Liver (tissue), 9 donors: ENCODE measurements around the gene NUDT9. TPM values are rescaled to one million over a fixed set of nuclear protein-coding genes. Genes with fewer than 3 reads are reported as not detected.
A peak's percentile ranks its signal among the peaks of the same experiment; 100 is the strongest.
"Not testable (repeated sequence)": the region's sequence is repeated elsewhere in the genome, so short reads cannot be mapped to it uniquely, and the experiment has no call there.

Experiments
- DNase-seq: peaks from one replicate; pipeline ENCODE4 v3.0.0-alpha.2; 2017; ENCODE audit warnings: low spot score
- H3K27ac ChIP-seq, 2 donors: one replicate each; pipeline ENCODE4 v1.7.0; 2013; ENCODE audit warnings: inconsistent platforms in 2 of 2, low read length in 2 of 2, control low read depth in 1 of 2, low read depth in 1 of 2, mild to moderate bottlenecking in 1 of 2
- H3K27me3 ChIP-seq, 4 donors: one replicate each; pipeline versions ENCODE4 v1.6.1 to v1.7.0; 2013; ENCODE audit warnings: low read length in 3 of 4, inconsistent platforms in 1 of 4, mild to moderate bottlenecking in 1 of 4, moderate library complexity in 1 of 4; ENCODE audit not compliant: control insufficient read depth in 4 of 4, insufficient read depth in 4 of 4
- H3K36me3 ChIP-seq, 4 donors: one replicate each; pipeline versions ENCODE4 v1.6.1 to v1.7.0; 2013; ENCODE audit warnings: low read length in 3 of 4, mild to moderate bottlenecking in 3 of 4, low read depth in 1 of 4, moderate library complexity in 1 of 4; ENCODE audit not compliant: control insufficient read depth in 4 of 4, insufficient read depth in 3 of 4
- H3K4me1 ChIP-seq, 4 donors: one replicate each; pipeline versions ENCODE4 v1.6.1 to v1.7.0; 2013; ENCODE audit warnings: low read length in 3 of 4, mild to moderate bottlenecking in 3 of 4, moderate library complexity in 1 of 4; ENCODE audit not compliant: control insufficient read depth in 4 of 4, insufficient read depth in 4 of 4
- H3K4me3 ChIP-seq, 3 donors: one replicate each; pipeline versions ENCODE4 v1.6.1 to v1.7.0; 2013; ENCODE audit warnings: low read length in 3 of 3, control low read depth in 1 of 3, low read depth in 1 of 3, mild to moderate bottlenecking in 1 of 3
- H3K9ac ChIP-seq, 2 donors: one replicate each; pipeline ENCODE4 v1.7.0; 2013; ENCODE audit warnings: low read length in 2 of 2, mild to moderate bottlenecking in 2 of 2, moderate library complexity in 2 of 2, control low read depth in 1 of 2, low read depth in 1 of 2
- H3K9me3 ChIP-seq, 4 donors: one replicate each; pipeline versions ENCODE4 v1.6.1 to v1.7.0; 2013; ENCODE audit warnings: low read length in 3 of 4; ENCODE audit not compliant: control insufficient read depth in 4 of 4
- ATF3 ChIP-seq: IDR thresholded peaks from 2 replicates; pipeline ENCODE4 v1.6.1; 2016; ENCODE audit warnings: antibody characterized with exemption
- FOXA1 ChIP-seq: IDR thresholded peaks from 2 replicates; pipeline ENCODE4 v1.6.1; 2016; ENCODE audit warnings: antibody characterized with exemption
- RAD21 ChIP-seq, 2 donors: IDR thresholded peaks; 2 replicates each; pipeline ENCODE4 v1.6.1; 2016; ENCODE audit warnings: antibody characterized with exemption in 2 of 2, mild to moderate bottlenecking in 2 of 2
- REST ChIP-seq: IDR thresholded peaks from 2 replicates; pipeline ENCODE4 v1.6.1; 2016; ENCODE audit warnings: antibody characterized with exemption, mild to moderate bottlenecking
- RXRA ChIP-seq, 2 donors: IDR thresholded peaks; 2 replicates each; pipeline ENCODE4 v1.6.1; 2017 to 2018; ENCODE audit warnings: antibody characterized with exemption in 2 of 2, mild to moderate bottlenecking in 1 of 2
- YY1 ChIP-seq: IDR thresholded peaks from 2 replicates; pipeline ENCODE4 v1.6.1; 2016; ENCODE audit warnings: antibody characterized with exemption, mild to moderate bottlenecking
- WGBS: extraction: QIAGEN DNeasy Blood & Tissue Kit; methylation state at CpG from one replicate; pipeline ENCODE4 v1.1.7; 2013; 5-methylcytosine and 5-hydroxymethylcytosine counted together
- polyA plus RNA-seq, 2 donors: library from polyadenylated mRNA; stranded (reverse) in 1 of 2; unstranded in 1 of 2; fragments of 200-250 nt in 1 of 2; fragments of >200 nt in 1 of 2; fragmentation: Nextera tagmentation in 1 of 2; extraction: Ambion mirVana in 1 of 2; gene quantifications; one replicate each; pipeline versions ENCODE4 v1.2.1 to v1.2.3, GENCODE V29; 2013 to 2015
- total RNA-seq, 2 donors: library from RNA; depleted of rRNA; stranded (reverse); fragments of >200 nt; gene quantifications; one replicate each; pipeline ENCODE4 v1.2.3, GENCODE V29; 2014
- donor health status: healthy.
- donor health status: healthy.
- donor health status: healthy.
- donor health status: healthy.
- donor health status: healthy.

The NUDT9 gene
- total and polyA plus RNA-seq, 4 donors: 9.2 to 37.3 (median 26.9) TPM

GRCh38 chr4:87420276-87420830 lies 2.0 kb upstream of the NUDT9 start:
- H3K4me1 ChIP-seq: peaks cover 13 to 66% (median 51%) of the 10 kb centered on the region in 4 donors
- no peak for DNase-seq

GRCh38 chr4:87423317-87424098 lies 1.1 kb downstream of the NUDT9 start:
- Histone ChIP-seq H3K27ac (peak overlapping the region in 1 of 2 donors; percentile 19), H3K9ac (peak overlapping the region; percentile 89 to 100), H3K4me1 (peaks cover 13 to 52% (median 43%) of the 10 kb centered on the region in 4 donors), H3K36me3 (no peaks in the 10 kb centered on the region), H3K4me3 (peak overlapping the region; percentile 63 to 89 (median 83)), H3K27me3 (no peaks in the 10 kb centered on the region), H3K9me3 (no peaks in the 10 kb centered on the region)
- TF ChIP-seq RAD21 (IDR thresholded peaks at IDR 0.05) (peak; percentile 24 to 56), YY1 (no peak), RXRA (IDR thresholded peaks at IDR 0.05) (no peak)
- 9% methylated on average over 3 of the region's 3 CpGs for WGBS
- DNase-seq: no peak

More at GRCh38 chr4:87420276-87420830, 2.0 kb upstream of the NUDT9 start:
- no peak for TF ChIP-seq ATF3
- WGBS: 55% methylated on average over 4 of the region's 4 CpGs
- Histone ChIP-seq H3K9me3 (no peaks in the 10 kb centered on the region), H3K4me3 (no peak overlapping the region), H3K27ac (peak overlapping the region; percentile 90 to 93), H3K36me3 (no peaks in the 10 kb centered on the region), H3K9ac (peak overlapping the region in 1 of 2 donors; percentile 26), H3K27me3 (no peaks in the 10 kb centered on the region)

- H3K27ac ChIP-seq: peak overlapping the region in 1 of 2 donors; percentile 19
- not testable (repeated sequence) for DNase-seq, H3K27me3 ChIP-seq, H3K9me3 ChIP-seq, H3K36me3 ChIP-seq, H3K9ac ChIP-seq
- H3K4me3 ChIP-seq: peak overlapping the region in 2 of 3 donors; percentile 32 to 83
- peaks cover 11 to 52% (median 40%) of the 10 kb centered on the region in 4 donors for H3K4me1 ChIP-seq
- WGBS: 92% methylated on average over 22 of the region's 22 CpGs
Observed at GRCh38 chr4:87424099-87424543, 1.7 kb downstream of the NUDT9 start.

GRCh38 chr4:87425711-87426110 lies 3.3 kb downstream of the NUDT9 start:
- Histone ChIP-seq H3K9ac (no peak overlapping the region), H3K4me1 (peaks cover 3 to 38% (median 26%) of the 10 kb centered on the region in 4 donors), H3K4me3 (no peak overlapping the region), H3K9me3 (no peaks in the 10 kb centered on the region), H3K36me3 (no peaks in the 10 kb centered on the region), H3K27ac (no peak overlapping the region), H3K27me3 (no peaks in the 10 kb centered on the region)
- no peak for DNase-seq
- 96% methylated on average over 2 of the region's 2 CpGs for WGBS
- no peak for TF ChIP-seq REST
- TF ChIP-seq ATF3: no peak
- no peak for TF ChIP-seq FOXA1
